GM12878 (cell line): Measurements from ENCODE around the gene SERPINF2. TPM values are rescaled to one million over a fixed set of nuclear protein-coding genes. Genes with fewer than 3 reads are reported as not detected.

Experiments
- ATF3 ChIP-seq: IDR thresholded peaks from 2 replicates; pipeline ENCODE4 v1.6.1; 2011; ENCODE audit warnings: low read depth, mild to moderate bottlenecking, low read length, moderate library complexity, borderline replicate concordance; ENCODE audit errors: extremely low read depth
- BCL3 ChIP-seq: IDR thresholded peaks from 2 replicates; pipeline ENCODE4 v1.6.1; 2011; ENCODE audit warnings: borderline replicate concordance, low read depth, mild to moderate bottlenecking, moderate library complexity, low read length; ENCODE audit not compliant: insufficient read depth, poor library complexity, severe bottlenecking
- CBFB ChIP-seq: IDR thresholded peaks from 2 replicates; pipeline ENCODE4 v1.6.1; 2016; ENCODE audit warnings: antibody characterized with exemption, low read depth
- EGR1 ChIP-seq, 2 experiments: IDR thresholded peaks; 1 replicate in 1 of 2; 2 replicates in 1 of 2; pipeline ENCODE4 v1.6.1; 2011 to 2012; ENCODE audit warnings: low read depth in 2 of 2, low read length in 2 of 2, borderline replicate concordance in 1 of 2, mild to moderate bottlenecking in 1 of 2, moderate library complexity in 1 of 2
- GATAD2B ChIP-seq: fragments of 450-650 bp; conservative IDR thresholded peaks from 2 replicates; pipeline ENCODE4 v1.6.1; 2017; ENCODE audit warnings: low read depth, mild to moderate bottlenecking, moderate library complexity
- PAX5 ChIP-seq: IDR thresholded peaks from 2 replicates; pipeline ENCODE4 v1.6.1; 2011; ENCODE audit warnings: low read depth, low read length, borderline replicate concordance
- SIX5 ChIP-seq: IDR thresholded peaks from 2 replicates; pipeline ENCODE4 v1.6.1; 2011; ENCODE audit warnings: mild to moderate bottlenecking, low read depth, low read length, moderate library complexity; ENCODE audit not compliant: severe bottlenecking
- ZBED1 ChIP-seq: IDR thresholded peaks from 2 replicates; pipeline ENCODE4 v1.6.1; 2016; ENCODE audit warnings: borderline replicate concordance
- polyA plus RNA-seq, 11 experiments: library from polyadenylated mRNA; depleted of rRNA in 4 of 11; unstranded in 6 of 11; stranded (reverse) in 5 of 11; fragments of >200 nt; fragmentation: Nextera tagmentation in 4 of 11; fragmentation: Illumina TruSeq in 1 of 11; extraction: Ambion mirVana in 4 of 11; extraction: Trizol in 1 of 11; gene quantifications; 1 replicate in 1 of 11; 2 replicates in 10 of 11; pipeline versions ENCODE4 v1.2.1 to v1.2.3, GENCODE V29; 2011 to 2016; ENCODE audit warnings: inconsistent platforms in 2 of 11, missing spikeins in 2 of 11, low read depth in 1 of 11
- total RNA-seq, 4 experiments: library from RNA; depleted of rRNA in 3 of 4; stranded (reverse); fragments of >200 nt in 3 of 4; fragmentation: Illumina TruSeq in 1 of 4; extraction: Trizol in 1 of 4; gene quantifications; 2 replicates each; pipeline versions ENCODE4 v1.2.1 to v1.2.3, GENCODE V29; 2013 to 2021

SERPINF2 gene
- total and polyA plus RNA-seq, 10 of the 15 experiments (the other 5 are each of a cell fraction or from before 2014, with no cell fraction given), result 0.04 to 0.21 (median 0.12) TPM; not detected in 6

- TF ChIP-seq BCL3, result peak; percentile 43
- TF ChIP-seq PAX5, result no peak
- TF ChIP-seq GATAD2B, result 0 out of 2 replicates have a peak, but pooled peaks have one; percentile 85
- peak; percentile 23 for TF ChIP-seq SIX5
- TF ChIP-seq CBFB, result 0 out of 2 replicates have a peak, but pooled peaks have one; percentile 21
- 0 out of 3 replicates have a peak, but pooled peaks of 1 of the 2 experiments have one; percentile 26 for TF ChIP-seq EGR1 (IDR thresholded peaks at IDR 0.05; ENCODE audit: borderline replicate concordance in 1 of 2, low read depth in 2 of 2, low read length in 2 of 2)
- TF ChIP-seq ZBED1, result no peak
- TF ChIP-seq ATF3, result peak; percentile 99
These were observed 18.3 kb upstream of the SERPINF2 start, which contains the start of gene WDR81 (continued) for GRCh38 chr17:1724351-1724868.
